GM18858 (cell line): ENCODE results near the gene ABLIM2.

Experiments used
- ATAC-seq: cut with Tn5 transposase; IDR thresholded peaks from one replicate; pipeline ENCODE4 v1.9.1; 2021; ENCODE audit not compliant: unreplicated experiment

ABLIM2 gene

GRCh38 chr4:8194306-8195242 is 36.0 kb upstream of the ABLIM2 start:
- no peak for ATAC-seq

- peak; percentile 93 for ATAC-seq
Observed at GRCh38 chr4:8192748-8193738, 34.4 kb upstream of the ABLIM2 start.

- ATAC-seq = peak; percentile 24
Observed at GRCh38 chr4:8191136-8191747, 32.6 kb upstream of the ABLIM2 start.

GRCh38 chr4:8189551-8190466 is 31.2 kb upstream of the ABLIM2 start:
- no peak for ATAC-seq

GRCh38 chr4:8188743-8189550 is 30.3 kb upstream of the ABLIM2 start:
- no peak for ATAC-seq

- ATAC-seq = no peak
Observed at GRCh38 chr4:8188085-8188484, 29.5 kb upstream of the ABLIM2 start.

GRCh38 chr4:8185930-8186329 is 27.3 kb upstream of the ABLIM2 start:
- no peak for ATAC-seq

GRCh38 chr4:8185295-8185694 is 26.7 kb upstream of the ABLIM2 start:
- no peak for ATAC-seq

- no peak for ATAC-seq
Observed at GRCh38 chr4:8184061-8184460, 25.4 kb upstream of the ABLIM2 start.

GRCh38 chr4:8182858-8183725 is 24.5 kb upstream of the ABLIM2 start:
- no peak for ATAC-seq

GRCh38 chr4:8182294-8182693 is 23.7 kb upstream of the ABLIM2 start:
- ATAC-seq = no peak

GRCh38 chr4:8181844-8182243 is 23.2 kb upstream of the ABLIM2 start:
- no peak for ATAC-seq

GRCh38 chr4:8181119-8181518 is 22.5 kb upstream of the ABLIM2 start:
- ATAC-seq = no peak

GRCh38 chr4:8180310-8181093 is 21.9 kb upstream of the ABLIM2 start:
- no peak for ATAC-seq

GRCh38 chr4:8179771-8180170 is 21.2 kb upstream of the ABLIM2 start:
- ATAC-seq = no peak

GRCh38 chr4:8179074-8179473 is 20.5 kb upstream of the ABLIM2 start:
- no peak for ATAC-seq

GRCh38 chr4:8177956-8178355 is 19.3 kb upstream of the ABLIM2 start:
- no peak for ATAC-seq

- no peak for ATAC-seq
Observed at GRCh38 chr4:8177552-8177951, 18.9 kb upstream of the ABLIM2 start.
